ENCODE results near the gene TRMT44. TPM values are rescaled to one million over a fixed set of nuclear protein-coding genes. Genes with fewer than 3 reads are reported as not detected.

TRMT44 gene
- total and polyA plus RNA-seq, 2 donors (not counting 1 experiment from before 2014, with no cell fraction given): 13.3 to 37.4 TPM

GRCh38 chr4:8503801-8504200, 63.2 kb downstream of the TRMT44 start:
- ChIA-PET CTCF (no interaction called here), POLR2A (no interaction called here)
- no peaks in the 10 kb centered on the region for H3K79me2 ChIP-seq (ENCODE audit: control insufficient read depth, insufficient read depth, low read length)
- Mint-ChIP-seq H3K4me3 (no peak overlapping the region), H3K27ac (no peak overlapping the region), H3K9me3 (ENCODE audit: insufficient read depth) (no peaks in the 10 kb centered on the region), H3K4me1 (no peaks in the 10 kb centered on the region), H3K27me3 (no peaks in the 10 kb centered on the region)
- no peaks in the 10 kb centered on the region for H3K27me3 ChIP-seq (replicated peaks in 1 of 4; ENCODE audit: control extremely low read depth in 1 of 4, control insufficient read depth in 3 of 4, insufficient read depth in 4 of 4, low read length in 3 of 4)
- H3K27ac ChIP-seq (ENCODE audit: low read length in 2 of 2): no peak overlapping the region
- 85% methylated on average over 8 of the region's 11 CpGs for WGBS (ENCODE audit: insufficient coverage)
- DNase-seq: no peak
- no peak for ATAC-seq (ENCODE audit: low read depth)
- no peak overlapping the region for H3K4me3 ChIP-seq (ENCODE audit: control extremely low read depth in 1 of 5, extremely low read depth in 1 of 5, insufficient read depth in 1 of 5, low read depth in 2 of 5, low read length in 4 of 5)
- H3K9ac ChIP-seq (ENCODE audit: low read length): no peak overlapping the region
- H3K4me1 ChIP-seq (ENCODE audit: control insufficient read depth in 2 of 2, insufficient read depth in 2 of 2, low read length in 2 of 2): no peaks in the 10 kb centered on the region
- H3K36me3 ChIP-seq (replicated peaks in 1 of 2; ENCODE audit: control extremely low read depth in 1 of 2, control insufficient read depth in 1 of 2, extremely low read depth in 1 of 2, insufficient read depth in 2 of 2, low read length in 1 of 2): no peaks in the 10 kb centered on the region
- TF ChIP-seq EZH2 (IDR thresholded peaks at IDR 0.05; ENCODE audit: borderline replicate concordance, insufficient read depth, low read depth, low read length, poor library complexity, severe bottlenecking): no peak
- no peak for TF ChIP-seq CTCF (IDR thresholded peaks at IDR 0.05)
- H3K4me2 ChIP-seq (replicated peaks; ENCODE audit: low read depth, low read length, poor library complexity, severe bottlenecking): no peak overlapping the region
- no peaks in the 10 kb centered on the region for H4K20me1 ChIP-seq (ENCODE audit: control insufficient read depth, insufficient read depth, low read length, poor library complexity, severe bottlenecking)
- H2AFZ ChIP-seq (ENCODE audit: insufficient read depth, low read depth, low read length, poor library complexity, severe bottlenecking): no peak overlapping the region
- intact Hi-C loops (cut with micrococcal nuclease): no loop called here
- H3K9me3 ChIP-seq (ENCODE audit: control extremely low read depth in 1 of 3, control insufficient read depth in 2 of 3, insufficient read depth in 1 of 3, low read length in 2 of 3): peaks cover 0 to 19% (median 0%) of the 10 kb centered on the region in 3 donors

GRCh38 chr4:8504279-8505007, 63.9 kb downstream of the TRMT44 start:
- Histone ChIP-seq H2AFZ (ENCODE audit: insufficient read depth, low read depth, low read length, poor library complexity, severe bottlenecking) (no peak overlapping the region), H3K36me3 (replicated peaks in 1 of 2; ENCODE audit: control extremely low read depth in 1 of 2, control insufficient read depth in 1 of 2, extremely low read depth in 1 of 2, insufficient read depth in 2 of 2, low read length in 1 of 2) (no peaks in the 10 kb centered on the region), H4K20me1 (ENCODE audit: control insufficient read depth, insufficient read depth, low read length, poor library complexity, severe bottlenecking) (no peaks in the 10 kb centered on the region), H3K79me2 (ENCODE audit: control insufficient read depth, insufficient read depth, low read length) (no peaks in the 10 kb centered on the region), H3K27ac (ENCODE audit: low read length in 2 of 2) (no peak overlapping the region), H3K4me3 (ENCODE audit: control extremely low read depth in 1 of 5, extremely low read depth in 1 of 5, insufficient read depth in 1 of 5, low read depth in 2 of 5, low read length in 4 of 5) (no peak overlapping the region), H3K9ac (ENCODE audit: low read length) (no peak overlapping the region), H3K4me2 (replicated peaks; ENCODE audit: low read depth, low read length, poor library complexity, severe bottlenecking) (no peak overlapping the region), H3K4me1 (ENCODE audit: control insufficient read depth in 2 of 2, insufficient read depth in 2 of 2, low read length in 2 of 2) (no peaks in the 10 kb centered on the region), H3K27me3 (replicated peaks in 1 of 4; ENCODE audit: control extremely low read depth in 1 of 4, control insufficient read depth in 3 of 4, insufficient read depth in 4 of 4, low read length in 3 of 4) (no peaks in the 10 kb centered on the region), H3K9me3 (ENCODE audit: control extremely low read depth in 1 of 3, control insufficient read depth in 2 of 3, insufficient read depth in 1 of 3, low read length in 2 of 3) (peaks cover 0 to 17% (median 0%) of the 10 kb centered on the region in 3 donors)
- DNase-seq (no peak), ATAC-seq (ENCODE audit: low read depth) (no peak)
- CTCF ChIA-PET: interaction anchor here (0.6 kb wide), 1 partner anchor 102 kb away, joined by 3 read pairs; no protein-coding TSS in a partner anchor
- TF ChIP-seq EZH2 (IDR thresholded peaks at IDR 0.05; ENCODE audit: borderline replicate concordance, insufficient read depth, low read depth, low read length, poor library complexity, severe bottlenecking): no peak
- TF ChIP-seq CTCF (IDR thresholded peaks at IDR 0.05): no peak
- Mint-ChIP-seq H3K27me3 (no peaks in the 10 kb centered on the region), H3K27ac (no peak overlapping the region), H3K4me3 (no peak overlapping the region), H3K4me1 (no peaks in the 10 kb centered on the region), H3K9me3 (ENCODE audit: insufficient read depth) (no peaks in the 10 kb centered on the region)
- intact Hi-C loops (cut with micrococcal nuclease): no loop called here
- 77% methylated on average over 14 of the region's 15 CpGs for WGBS (ENCODE audit: insufficient coverage)
- POLR2A ChIA-PET: no interaction called here
